Astrocyte of the spinal cord (primary cell): ENCODE data around the gene PTPN13.

Experiments used
- DNase-seq: peaks from one replicate; pipeline ENCODE4 v3.0.0; 2011; ENCODE audit warnings: low read depth, low spot score
- H3K4me3 ChIP-seq: 2 replicates; pipeline ENCODE4 v1.5.1; 2011; ENCODE audit warnings: low read depth, mild to moderate bottlenecking, low read length, moderate library complexity
- CTCF ChIP-seq: IDR thresholded peaks from 2 replicates; pipeline ENCODE4 v1.5.1; 2012; ENCODE audit warnings: low read depth, mild to moderate bottlenecking, low read length, inconsistent platforms
- in situ Hi-C: cut with HindIII; loops from 2 replicates; pipeline ENCODE4 v1.10.0; 2017; ENCODE audit warnings: low sequenced_read_pairs

Gene PTPN13

DNA sequence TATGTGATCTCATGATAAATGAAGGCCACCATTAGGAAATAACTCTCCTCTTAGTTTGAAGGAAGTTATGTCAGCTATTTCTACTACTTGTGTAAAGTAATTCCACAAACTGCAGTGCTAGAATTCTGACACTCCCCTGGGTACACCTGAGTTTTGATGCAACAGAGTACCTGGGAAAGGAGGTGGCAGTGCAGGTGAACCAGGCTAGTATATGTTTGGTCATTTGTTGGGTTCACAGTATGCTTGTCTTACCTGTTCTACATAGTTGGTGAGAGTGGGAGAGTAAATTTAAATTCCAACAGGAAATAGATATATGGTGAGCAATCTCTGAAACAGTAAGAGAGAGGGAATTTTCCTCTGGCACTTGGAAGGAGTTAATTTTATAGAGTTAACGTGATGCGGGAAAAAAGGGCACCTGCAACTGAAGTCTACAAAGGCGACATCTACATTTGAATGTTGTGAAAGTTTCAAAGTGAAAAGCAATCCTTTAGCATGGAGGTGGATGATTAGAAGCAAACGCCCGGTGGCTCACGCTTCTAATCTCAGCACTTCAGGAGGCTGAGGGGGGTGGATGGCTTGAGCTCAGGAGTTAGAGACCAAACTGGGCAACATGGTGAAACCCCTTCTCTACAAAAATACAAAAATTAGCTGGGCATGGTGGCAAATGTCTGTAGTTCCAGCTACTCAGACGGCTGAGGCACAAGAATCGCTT lies 263.4 kb downstream of the PTPN13 start:
- TF ChIP-seq CTCF = no peak
- in situ Hi-C loops = no loop called here

More for the DNA sequence above, 263.4 kb downstream of the PTPN13 start:
- H3K4me3 ChIP-seq = no peak overlapping the region
- no peak for DNase-seq
